Measurements from ENCODE around the gene ATP11B. TPM values are rescaled to one million over a fixed set of nuclear protein-coding genes. Genes with fewer than 3 reads are reported as not detected.

The ATP11B gene
- total RNA-seq, 3 donors from 2014 or later: 70.8 to 92.8 (median 77.3) TPM

DNA sequence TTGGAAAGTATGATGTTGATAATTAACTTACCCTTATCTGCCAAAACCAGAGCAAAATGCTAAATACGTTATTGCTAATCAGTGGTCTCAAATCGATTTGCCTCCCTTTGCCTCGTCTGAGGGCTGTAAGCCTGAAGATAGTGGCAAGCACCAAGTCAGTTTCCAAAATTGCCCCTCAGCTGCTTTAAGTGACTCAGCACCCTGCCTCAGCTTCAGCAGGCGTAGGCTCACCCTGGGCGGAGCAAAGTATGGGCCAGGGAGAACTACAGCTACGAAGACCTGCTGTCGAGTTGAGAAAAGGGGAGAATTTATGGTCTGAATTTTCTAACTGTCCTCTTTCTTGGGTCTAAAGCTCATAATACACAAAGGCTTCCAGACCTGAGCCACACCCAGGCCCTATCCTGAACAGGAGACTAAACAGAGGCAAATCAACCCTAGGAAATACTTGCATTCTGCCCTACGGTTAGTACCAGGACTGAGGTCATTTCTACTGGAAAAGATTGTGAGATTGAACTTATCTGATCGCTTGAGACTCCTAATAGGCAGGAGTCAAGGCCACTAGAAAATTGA lies 127.3 kb downstream of the ATP11B start:
- Histone ChIP-seq H3K36me3 (no peaks in the 10 kb centered on the region), H3K27ac (no peak overlapping the region), H3K27me3 (no peaks in the 10 kb centered on the region), H3K4me3 (no peak overlapping the region), H3K4me1 (no peaks in the 10 kb centered on the region), H3K9me3 (no peaks in the 10 kb centered on the region)
- intact Hi-C loops (cut with DNase I; ENCODE audit: low total_unique reads): no loop called here
- DNase-seq (ENCODE audit: low spot score in 2 of 2): no peak
- no peak for TF ChIP-seq POLR2AphosphoS5 (IDR thresholded peaks at IDR 0.05)
- TF ChIP-seq, protein P1, sequence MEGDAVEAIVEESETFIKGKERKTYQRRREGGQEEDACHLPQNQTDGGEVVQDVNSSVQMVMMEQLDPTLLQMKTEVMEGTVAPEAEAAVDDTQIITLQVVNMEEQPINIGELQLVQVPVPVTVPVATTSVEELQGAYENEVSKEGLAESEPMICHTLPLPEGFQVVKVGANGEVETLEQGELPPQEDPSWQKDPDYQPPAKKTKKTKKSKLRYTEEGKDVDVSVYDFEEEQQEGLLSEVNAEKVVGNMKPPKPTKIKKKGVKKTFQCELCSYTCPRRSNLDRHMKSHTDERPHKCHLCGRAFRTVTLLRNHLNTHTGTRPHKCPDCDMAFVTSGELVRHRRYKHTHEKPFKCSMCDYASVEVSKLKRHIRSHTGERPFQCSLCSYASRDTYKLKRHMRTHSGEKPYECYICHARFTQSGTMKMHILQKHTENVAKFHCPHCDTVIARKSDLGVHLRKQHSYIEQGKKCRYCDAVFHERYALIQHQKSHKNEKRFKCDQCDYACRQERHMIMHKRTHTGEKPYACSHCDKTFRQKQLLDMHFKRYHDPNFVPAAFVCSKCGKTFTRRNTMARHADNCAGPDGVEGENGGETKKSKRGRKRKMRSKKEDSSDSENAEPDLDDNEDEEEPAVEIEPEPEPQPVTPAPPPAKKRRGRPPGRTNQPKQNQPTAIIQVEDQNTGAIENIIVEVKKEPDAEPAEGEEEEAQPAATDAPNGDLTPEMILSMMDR (IDR thresholded peaks at IDR 0.05): no peak
- TF ChIP-seq POLR2A (IDR thresholded peaks at IDR 0.05): no peak

GRCh38 chr3:182921665-182922355 lies 128.5 kb downstream of the ATP11B start:
- no peaks in the 10 kb centered on the region for H3K4me1 ChIP-seq
- H3K9me3 ChIP-seq: no peaks in the 10 kb centered on the region
- intact Hi-C loops (cut with DNase I; ENCODE audit: low total_unique reads): no loop called here
- no peaks in the 10 kb centered on the region for H3K27me3 ChIP-seq
- no peak for DNase-seq (ENCODE audit: low spot score in 2 of 2)
- no peak overlapping the region for H3K4me3 ChIP-seq
- no peak overlapping the region for H3K27ac ChIP-seq
- TF ChIP-seq, protein P1 (IDR thresholded peaks at IDR 0.05): no peak
- TF ChIP-seq POLR2A (IDR thresholded peaks at IDR 0.05) (no peak), POLR2AphosphoS5 (IDR thresholded peaks at IDR 0.05) (no peak)
- no peaks in the 10 kb centered on the region for H3K36me3 ChIP-seq

GRCh38 chr3:182925330-182925943 lies 132.1 kb downstream of the ATP11B start:
- Histone ChIP-seq H3K27ac (no peak overlapping the region), H3K4me1 (no peaks in the 10 kb centered on the region), H3K4me3 (no peak overlapping the region), H3K9me3 (no peaks in the 10 kb centered on the region), H3K27me3 (no peaks in the 10 kb centered on the region), H3K36me3 (no peaks in the 10 kb centered on the region)
- intact Hi-C loops (cut with DNase I; ENCODE audit: low total_unique reads): no loop called here
- TF ChIP-seq, protein P1 (IDR thresholded peaks at IDR 0.05): no peak
- no peak for TF ChIP-seq POLR2AphosphoS5 (IDR thresholded peaks at IDR 0.05)
- TF ChIP-seq POLR2A (IDR thresholded peaks at IDR 0.05): no peak
- DNase-seq (ENCODE audit: low spot score in 2 of 2): no peak

GRCh38 chr3:182925944-182926337 lies 132.6 kb downstream of the ATP11B start:
- Histone ChIP-seq H3K27ac (no peak overlapping the region), H3K27me3 (no peaks in the 10 kb centered on the region), H3K36me3 (no peaks in the 10 kb centered on the region), H3K4me3 (no peak overlapping the region), H3K4me1 (no peaks in the 10 kb centered on the region), H3K9me3 (no peaks in the 10 kb centered on the region)
- DNase-seq (ENCODE audit: low spot score in 2 of 2): no peak
- TF ChIP-seq POLR2AphosphoS5 (IDR thresholded peaks at IDR 0.05) (no peak), POLR2A (IDR thresholded peaks at IDR 0.05) (no peak)
- TF ChIP-seq, protein P1 (IDR thresholded peaks at IDR 0.05): no peak
- intact Hi-C loops (cut with DNase I; ENCODE audit: low total_unique reads): no loop called here

DNA sequence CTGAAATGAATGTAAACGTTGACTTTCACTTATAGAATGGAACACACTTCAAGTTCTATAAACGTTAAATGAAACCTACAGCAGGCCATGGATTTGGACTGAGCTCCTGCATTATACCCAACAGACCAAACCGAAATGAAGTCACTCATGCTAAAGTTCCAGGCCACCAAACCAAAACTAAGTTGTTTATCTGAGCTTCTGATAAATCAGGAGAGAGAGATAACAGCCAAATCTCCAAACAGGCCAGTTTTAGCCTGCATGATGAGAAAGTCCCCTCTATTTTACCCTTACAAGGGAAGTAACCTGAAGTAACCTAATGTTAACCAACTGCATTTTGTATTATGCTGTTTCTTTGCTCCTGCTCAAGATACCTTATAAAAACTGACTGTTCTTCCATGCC lies 142.5 kb downstream of the ATP11B start:
- Histone ChIP-seq H3K9me3 (peaks cover 0 to 19% of the 10 kb centered on the region in 2 donors), H3K27me3 (no peaks in the 10 kb centered on the region), H3K4me1 (no peaks in the 10 kb centered on the region), H3K27ac (no peak overlapping the region), H3K36me3 (no peaks in the 10 kb centered on the region), H3K4me3 (no peak overlapping the region)
- no peak for DNase-seq (ENCODE audit: low spot score in 2 of 2)
- intact Hi-C loops (cut with DNase I; ENCODE audit: low total_unique reads): no loop called here
- TF ChIP-seq, protein P1 (IDR thresholded peaks at IDR 0.05): no peak
- no peak for TF ChIP-seq POLR2AphosphoS5 (IDR thresholded peaks at IDR 0.05)
- TF ChIP-seq POLR2A (IDR thresholded peaks at IDR 0.05): no peak

Measured in breast epithelium (tissue), 4 donors.